ENCODE data around the gene RAD51B.

The RAD51B gene

DNA sequence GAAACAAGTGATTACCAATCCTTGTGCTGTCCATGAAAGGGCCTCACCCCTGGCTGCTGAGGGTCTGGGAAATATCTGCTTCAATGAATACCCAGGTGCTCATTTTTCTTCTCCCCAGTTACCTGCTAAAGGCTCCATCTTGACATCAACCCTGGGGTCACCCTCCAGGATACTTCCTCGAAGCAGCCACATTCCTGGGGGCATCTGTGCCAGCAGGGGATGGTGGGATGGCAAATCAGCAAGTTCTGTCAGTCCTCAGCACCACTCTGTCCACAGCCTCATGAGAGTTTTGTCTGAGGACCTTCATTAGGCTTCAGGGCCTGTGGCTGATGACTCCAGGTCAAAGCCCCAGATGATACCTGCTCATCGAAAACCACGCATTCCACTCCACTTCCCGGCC, 848.4 kb downstream of the RAD51B start:
- DNase-seq: no peak

DNA sequence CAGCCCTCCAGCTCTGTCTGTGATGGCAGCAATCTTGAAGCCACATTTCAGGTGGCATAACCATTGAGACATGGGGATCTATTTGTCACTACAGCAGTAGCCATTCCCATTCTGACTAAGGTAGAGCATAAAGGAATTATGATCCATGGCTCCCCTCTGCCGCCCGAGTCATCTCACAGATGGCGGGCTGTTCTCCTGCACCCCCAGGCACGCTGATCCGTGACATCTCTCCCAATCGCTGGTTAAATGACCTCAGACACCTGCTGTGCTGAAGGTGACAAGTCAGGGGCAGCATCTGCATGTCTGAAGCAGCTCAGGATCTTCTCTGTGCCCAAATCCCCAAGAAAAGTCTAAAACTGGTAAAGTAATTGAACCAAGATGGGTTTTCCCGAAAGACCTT, 849.0 kb downstream of the RAD51B start:
- DNase-seq: no peak

DNA sequence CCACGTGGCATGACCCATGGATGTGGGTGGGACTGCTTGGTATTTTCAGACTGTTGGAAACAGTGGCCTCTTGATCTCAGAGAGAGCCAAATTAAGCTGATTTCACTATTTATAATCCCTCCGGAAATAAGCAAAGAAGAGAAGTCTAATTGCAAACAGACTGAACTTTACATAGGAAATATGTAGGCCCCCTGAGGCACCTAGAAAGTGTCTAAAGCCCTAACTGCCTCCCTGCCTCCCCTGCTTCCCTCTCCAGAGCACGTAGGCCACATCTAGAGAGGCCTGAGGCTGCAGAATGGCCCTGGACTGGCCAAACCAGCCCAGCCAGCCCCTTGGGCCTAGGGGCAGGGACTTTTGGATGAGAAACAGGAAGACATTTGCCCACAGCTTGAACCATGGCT, 849.5 kb downstream of the RAD51B start:
- peak in 2 of 3 donors; percentile 33 to 51 for DNase-seq

DNA sequence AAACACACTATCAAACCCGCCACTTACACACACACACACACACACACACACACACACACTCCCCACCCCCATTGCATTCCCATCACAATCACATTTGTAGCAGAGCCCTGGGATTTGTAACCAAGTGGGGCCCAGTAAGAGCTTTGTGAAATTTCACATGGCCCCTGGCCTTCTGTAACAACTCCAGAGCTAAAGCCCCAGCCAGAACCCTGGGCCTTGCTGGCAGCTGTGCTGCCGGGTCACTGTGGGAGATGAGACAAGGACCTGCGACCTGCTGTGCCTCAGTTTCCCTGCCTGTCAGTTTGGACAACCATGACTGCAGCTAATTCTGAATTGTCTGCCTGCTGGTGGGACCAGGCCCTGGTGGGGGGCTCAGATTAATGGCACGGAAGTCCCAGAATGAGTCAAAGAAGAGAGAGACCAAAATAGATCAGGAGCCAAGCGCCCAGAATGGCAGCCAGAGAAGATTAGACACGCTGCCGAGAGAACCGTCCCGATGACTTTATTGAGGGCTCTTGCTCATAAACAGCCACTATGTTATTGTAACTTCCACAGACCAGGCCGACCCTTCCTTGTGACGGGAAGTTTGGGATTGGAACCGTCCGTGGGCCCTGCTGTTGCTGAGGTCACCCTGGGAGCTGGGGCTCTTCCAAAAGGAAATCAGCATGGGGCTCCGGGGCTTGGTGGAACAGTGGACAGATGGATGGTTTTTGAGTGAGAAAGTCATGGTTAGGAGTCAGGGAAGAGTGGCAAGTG, 850.2 kb downstream of the RAD51B start:
- DNase-seq: no peak

DNA sequence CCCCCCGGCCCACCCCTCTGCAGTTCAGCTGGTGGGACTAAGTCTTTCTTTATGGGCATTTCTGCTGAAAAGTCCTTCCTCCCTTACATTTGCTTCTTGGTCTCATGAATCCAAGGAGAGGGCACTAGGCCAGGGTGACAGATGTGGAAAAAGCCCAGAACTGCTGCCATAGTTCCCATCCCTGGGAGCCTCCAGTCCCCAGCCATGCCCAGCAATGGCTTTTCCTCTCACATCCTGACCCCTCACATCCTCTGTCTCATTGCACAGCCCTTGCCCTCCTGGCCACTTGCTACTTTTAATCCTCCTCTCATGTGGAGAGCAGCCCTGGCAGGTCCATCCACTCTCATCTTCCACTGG, 850.8 kb downstream of the RAD51B start:
- DNase-seq: no peak

DNA sequence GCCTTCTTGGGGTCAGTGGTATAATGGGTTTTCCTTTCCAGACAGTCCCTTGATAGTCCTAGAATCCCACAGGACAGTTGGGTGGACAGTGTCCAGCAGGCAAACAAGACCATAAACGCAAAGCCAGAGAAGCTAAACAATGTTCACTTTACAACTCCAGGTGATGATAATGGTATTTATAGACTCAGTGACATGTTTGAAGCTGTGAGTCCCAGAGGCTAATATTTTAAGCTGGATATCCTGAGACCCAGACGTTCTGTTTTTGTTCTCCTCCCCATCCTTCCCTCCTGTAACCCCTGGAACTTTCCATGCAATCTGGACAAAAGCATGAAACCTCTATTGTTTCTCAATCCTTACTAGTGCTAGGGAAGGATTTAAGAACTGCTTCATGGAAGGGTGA, 852.3 kb downstream of the RAD51B start:
- DNase-seq: no peak

DNA sequence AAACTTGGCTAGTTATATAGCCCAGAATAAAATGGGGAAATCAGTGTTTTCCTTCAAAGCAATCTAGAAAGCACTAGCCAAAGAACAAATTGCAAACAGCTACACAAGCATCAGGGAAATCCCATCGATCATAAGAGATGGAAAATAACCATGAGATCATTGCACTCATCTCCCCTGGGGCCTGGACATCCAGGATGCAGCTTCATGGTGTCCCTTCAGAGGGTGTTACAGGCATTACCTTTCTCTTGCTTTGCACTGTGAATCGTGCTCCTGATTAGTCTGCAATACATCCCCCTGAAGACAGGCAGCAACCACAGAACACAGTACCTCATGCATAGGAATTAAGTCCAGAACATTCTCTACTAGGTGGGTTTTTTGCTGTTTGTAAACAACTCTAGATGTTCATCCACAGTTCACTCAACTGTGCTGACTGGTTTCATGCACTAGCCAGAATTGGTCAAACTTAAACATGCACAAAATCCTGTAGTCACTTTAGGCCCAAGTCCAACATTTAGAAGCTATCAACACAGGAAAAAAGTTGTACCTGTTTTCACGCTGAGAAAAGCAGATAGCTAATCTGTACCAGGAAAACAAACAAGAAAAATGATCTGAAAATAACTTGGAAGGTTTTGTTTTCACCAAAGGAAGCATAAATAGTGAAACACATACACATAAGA, 853.2 kb downstream of the RAD51B start:
- peak; percentile 58 to 75 (median 61) for DNase-seq

DNA sequence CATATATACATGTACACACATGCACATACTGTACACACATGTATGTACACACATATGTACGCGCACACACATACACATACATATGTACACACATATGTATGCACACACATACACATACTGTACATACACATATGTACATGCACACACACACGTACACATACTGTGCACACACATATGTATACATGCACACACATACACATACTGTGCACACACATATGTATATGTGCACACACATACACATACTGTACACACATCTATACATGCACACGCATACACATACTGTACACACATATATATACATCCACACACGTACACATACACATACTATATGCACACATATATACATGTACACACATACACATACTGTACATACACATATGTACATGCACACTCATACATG, 853.9 kb downstream of the RAD51B start:
- DNase-seq: no peak

DNA sequence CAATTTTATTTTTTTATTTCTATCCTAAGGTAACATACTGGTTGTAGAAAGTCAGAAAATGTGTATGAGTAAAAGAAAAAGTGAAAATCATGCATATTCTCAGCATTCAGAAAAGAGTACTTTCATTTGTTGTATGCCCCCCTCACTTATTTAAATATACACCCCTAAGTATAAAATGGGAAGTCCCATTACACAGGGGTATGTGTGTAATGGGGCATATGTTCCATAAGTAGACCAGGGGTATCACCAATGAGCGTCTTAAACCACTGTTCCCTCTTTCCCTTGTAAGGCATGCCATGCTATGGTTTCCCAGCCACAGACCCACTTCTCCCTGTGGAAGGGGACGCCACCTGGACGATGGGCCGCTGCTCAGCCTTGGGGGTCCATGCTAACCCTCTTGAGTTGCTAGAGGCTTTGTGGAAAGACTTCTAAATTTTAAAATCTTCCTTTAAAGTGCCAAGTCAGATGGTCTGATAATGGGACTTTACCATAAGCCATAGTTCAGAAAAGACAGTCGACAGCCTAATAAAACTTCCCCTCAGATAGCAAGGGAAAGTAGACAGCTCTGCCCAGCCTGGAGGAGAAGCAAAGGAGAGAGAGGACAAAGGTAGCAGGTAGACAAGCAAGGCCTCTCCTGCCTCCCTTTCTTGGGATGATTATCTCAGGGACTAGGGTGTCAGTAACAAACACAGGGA, 855.1 kb downstream of the RAD51B start:
- DNase-seq: no peak

DNA sequence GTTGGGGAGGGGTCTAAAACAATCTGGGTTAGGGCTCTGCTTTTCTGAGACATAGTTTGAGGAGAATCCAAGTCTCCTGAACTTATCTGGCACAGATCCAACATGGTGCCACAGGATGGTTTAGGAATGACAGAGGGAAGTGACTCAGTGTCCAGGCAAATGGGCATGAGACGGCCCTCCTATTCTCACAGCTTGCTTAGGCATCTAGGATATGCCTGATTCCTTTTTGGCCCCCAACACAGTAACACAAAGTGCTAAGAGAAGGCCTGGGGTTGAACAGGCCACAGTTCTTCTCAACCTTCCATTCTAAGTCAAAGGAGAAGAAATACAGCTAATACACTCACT, 855.6 kb downstream of the RAD51B start:
- DNase-seq: no peak

DNA sequence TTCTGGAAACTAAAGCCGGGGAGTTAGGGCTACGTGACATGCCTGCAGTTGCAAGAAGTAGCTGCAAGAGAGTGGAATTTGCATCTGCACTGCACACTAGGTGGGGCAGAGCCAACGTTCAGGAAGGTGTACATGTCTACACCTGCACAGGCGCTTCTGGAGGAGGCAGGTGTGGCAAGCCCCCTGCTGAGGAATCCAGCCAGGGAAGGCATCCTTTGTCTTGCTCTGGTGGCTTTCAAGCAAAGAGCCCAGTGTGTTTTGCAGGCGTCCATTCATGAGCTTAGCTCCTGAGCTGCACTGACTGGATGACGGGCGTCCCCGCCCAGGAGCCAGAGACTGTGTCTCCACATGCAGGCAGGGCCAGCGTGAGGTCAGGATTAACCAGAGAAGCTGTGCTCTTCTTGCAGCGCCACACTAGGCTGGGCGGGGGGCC, 856.9 kb downstream of the RAD51B start:
- DNase-seq: no peak

DNA sequence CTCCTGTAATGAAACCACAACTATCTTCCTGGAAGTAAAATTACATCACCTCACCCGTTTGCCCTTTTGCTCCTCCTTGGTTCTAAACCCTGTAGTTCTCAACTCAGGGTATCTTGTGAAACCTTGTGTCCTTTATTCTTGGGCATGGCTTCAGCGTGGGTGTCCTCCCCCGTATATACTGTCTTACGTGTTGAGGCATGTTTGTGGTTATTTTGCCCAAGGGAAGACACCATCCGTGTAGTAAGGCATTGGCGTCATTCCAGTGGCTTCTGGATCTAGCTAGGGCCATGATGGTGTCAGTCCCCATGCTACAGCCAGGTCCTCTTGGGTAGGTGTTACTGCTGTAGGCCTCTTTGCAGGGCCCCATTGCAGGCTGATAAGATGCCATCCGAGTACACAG, 857.9 kb downstream of the RAD51B start:
- DNase-seq: peak in 1 of 3 donors; percentile 38

DNA sequence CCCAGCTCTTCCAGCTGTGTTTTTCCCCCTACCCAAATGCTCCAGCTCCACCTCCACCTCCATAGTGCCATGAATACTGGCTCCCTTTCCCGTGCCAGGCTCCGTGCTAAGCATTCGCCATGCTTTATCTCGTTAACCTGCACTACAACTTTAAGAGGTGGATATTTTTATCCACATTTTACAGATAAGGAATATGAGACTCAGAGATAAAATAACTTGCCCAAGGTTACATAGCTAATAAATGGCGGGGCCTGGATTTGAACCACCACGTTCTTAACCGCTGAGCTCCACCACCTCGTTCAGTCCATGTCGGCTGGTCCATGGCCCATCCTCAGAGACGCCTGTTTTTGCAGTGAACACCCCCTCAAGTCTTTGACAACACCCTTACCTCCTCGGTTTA, 858.3 kb downstream of the RAD51B start:
- no peak for DNase-seq

DNA sequence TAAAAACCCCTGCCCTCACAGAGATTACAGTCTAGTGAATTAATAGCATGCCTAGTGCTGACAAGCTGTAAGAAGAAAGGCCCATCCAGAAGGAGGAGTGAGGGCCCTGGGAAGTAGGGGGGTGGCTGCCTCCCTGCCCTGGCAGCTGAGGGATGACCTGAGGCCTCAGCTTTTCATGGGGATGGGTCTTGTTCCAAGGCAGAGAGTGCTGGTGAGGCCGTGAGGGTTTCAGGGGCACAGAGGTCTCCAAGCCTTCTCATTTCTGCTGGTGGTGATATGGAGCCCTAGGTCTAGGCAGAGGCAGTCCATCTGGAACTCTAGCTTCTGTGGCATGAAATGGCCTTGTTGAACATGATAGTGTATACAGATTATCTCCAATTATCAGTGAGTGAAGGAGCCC, 858.9 kb downstream of the RAD51B start:
- DNase-seq: no peak

DNA sequence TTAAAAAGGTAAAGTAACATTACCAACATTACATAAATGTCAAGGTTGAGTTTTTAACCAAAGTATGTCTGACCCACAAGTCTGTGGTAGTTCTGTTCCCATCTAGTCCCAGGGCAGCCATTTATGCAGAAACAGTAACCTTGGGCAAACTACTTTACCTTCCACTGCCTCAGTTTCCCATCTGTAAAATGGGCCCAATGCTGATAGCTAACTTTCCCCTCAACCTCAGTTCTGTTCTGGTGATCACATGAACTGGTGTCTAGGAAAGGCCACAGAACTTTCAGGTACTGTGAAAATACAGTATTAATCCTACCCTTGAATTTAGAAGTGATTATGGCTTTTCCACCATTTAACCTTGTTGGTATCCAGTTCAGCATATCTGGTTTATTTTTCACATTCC, 859.7 kb downstream of the RAD51B start:
- no peak for DNase-seq

DNA sequence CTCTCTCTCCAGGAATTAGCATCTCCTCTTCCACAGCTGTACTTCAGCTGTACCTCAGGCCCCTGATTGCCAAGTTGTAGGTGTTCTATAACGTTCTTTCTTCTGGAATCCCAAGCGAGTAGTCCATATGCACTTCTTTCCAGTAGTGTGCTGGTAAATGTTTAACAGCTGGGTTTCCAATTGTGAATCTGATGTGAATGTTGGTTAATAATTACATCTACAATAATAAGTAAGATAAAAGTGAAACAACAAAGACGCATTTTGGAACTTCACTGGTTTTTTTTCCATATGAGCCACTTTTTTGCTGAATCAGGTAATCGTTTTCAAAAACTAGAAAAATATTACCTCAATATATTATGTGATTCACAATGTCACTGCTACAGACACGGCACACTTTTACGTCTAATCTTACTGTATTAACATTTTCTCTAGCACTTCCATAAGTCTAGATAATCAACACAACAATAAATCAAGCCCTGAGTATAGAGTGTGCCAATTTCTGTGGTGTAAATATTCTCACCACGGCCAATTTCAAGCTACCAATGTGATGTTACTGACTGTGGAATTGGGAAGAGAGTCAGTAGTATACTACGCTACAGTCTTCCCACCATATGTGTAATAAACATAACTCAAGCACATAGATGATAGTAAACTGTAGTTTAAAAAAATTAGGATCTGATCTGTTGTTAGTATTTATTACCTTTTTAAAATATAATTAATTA, 860.3 kb downstream of the RAD51B start:
- no peak for DNase-seq

DNA sequence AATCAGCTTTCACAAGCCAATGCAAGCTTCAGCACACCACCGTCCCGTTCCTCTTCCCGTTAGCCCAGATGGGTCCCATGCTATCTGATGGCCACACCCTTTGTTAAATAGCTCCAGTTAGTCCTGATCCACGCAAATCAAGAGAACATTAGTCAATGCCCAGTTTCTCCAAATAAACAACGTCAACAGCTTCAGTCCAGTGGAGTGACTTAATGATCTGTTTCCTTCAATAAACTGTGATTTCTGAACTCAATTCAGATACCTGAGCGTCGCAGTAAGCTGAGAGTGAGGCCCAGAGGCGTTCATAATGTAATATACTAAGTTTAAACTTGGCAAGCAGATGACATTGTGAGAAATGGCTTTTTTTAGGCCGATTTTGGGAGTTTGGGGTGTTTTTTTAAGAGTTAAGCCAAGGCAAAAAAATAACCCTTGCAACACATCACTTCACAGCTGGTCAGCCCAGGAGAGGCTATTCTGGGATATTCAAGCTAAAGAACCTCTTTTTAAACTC, 861.0 kb downstream of the RAD51B start:
- DNase-seq: peak in 2 of 3 donors; percentile 36 to 46

DNA sequence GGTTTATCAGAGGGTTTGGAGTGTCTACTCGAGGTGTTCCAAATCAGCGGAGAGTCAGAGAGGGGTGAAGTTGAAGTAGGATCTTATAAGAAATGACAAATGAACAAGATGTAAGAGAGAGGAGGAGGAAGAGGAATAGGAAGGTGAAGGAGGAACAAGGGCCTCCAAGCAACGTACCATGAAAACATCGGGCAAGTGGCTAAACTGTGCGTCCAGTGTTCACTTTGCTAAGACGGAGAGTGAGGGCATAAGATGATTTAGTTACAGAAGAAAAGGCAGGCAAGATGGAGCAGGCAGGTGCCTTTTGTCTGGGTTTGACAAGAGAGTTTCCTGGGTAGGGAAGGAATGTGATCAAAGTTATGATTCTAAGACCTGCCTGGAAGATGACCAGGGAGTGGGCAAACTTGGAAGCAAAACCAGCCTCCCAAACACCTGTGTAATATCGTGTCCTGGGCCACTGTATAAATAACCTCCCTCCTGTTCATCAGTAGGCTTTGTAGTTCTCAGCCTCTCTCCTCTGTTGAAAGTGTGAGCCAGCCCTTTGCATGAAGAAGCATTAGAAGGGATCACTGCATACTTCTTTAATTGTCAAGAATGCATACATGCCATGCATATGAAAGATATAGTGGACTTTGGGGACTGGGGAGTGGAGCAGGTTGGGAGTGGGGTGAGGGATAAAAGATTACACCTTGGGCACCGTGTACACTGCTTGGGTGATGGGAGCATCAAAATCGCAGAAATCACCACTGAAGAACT, 861.9 kb downstream of the RAD51B start:
- no peak for DNase-seq

DNA sequence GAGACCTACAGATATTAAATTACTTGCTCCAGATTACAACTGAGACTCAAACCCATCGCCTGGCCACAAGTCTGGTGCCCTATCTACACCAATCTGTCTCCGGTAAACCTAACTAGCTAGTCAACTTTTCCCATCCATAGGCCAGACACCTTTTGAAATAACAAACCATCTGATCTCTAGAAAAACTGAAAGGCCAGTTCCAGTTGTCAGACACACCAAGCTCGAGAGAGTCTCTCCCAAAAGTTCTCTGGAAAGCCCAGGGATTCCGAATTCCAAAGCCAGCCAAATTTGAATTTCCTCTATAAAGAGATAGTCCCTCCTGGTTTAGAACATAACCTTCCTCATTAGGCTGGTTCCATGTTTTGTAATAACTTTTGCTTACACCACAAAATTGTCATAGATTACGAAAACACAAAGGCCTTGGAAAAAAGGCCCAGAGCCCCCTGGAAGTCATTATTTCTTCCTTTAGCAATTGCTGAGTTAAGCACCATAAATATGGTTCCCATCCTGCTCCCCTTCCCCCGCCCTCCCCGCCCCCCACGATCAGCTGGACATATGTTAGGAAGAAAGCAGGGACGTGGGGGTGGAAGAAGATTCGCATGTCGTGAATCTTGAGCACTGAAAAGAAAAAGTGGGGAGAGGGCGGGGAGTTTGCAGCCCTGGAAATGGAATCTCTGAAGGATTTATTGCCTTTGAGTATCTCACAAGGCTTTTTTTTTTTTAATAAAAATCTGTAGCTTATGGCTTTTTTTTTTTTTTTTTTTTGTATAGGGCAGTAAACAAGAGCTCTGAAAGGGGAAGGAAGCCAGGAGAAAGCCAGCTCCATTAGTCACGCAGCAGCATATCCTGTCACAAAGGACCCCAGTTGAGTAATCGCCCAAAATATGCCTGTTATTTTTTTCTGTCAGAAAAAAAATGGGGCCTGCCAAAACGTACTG, 862.9 kb downstream of the RAD51B start:
- peak; percentile 87 to 95 (median 93) for DNase-seq

DNA sequence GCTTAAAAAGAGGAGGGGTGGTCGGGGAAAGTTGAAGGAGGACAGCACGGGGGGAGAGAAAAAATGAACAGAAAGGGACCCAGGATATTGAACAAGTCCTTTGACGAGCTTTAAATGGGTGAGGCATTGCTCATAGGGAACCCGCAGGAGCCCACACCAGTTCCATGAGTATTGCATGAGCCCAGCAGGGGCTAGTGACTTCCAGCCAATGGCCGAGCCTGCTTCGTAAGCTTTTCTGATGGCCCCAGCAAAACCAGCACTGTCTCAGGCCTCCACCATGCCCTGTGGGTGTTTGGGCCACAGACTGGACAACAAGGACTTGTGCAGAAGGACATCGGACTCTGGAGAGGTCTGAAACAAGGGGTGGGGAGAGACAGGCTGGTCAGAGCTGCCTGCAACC, 863.7 kb downstream of the RAD51B start:
- peak; percentile 63 to 64 (median 64) for DNase-seq

All from suppressor macrophage treated with lipopolysaccharide for 1 hour (primary cell).